ENCODE data around the gene KIAA1210. TPM values are rescaled to one million over a fixed set of nuclear protein-coding genes. Genes with fewer than 3 reads are reported as not detected.

Gene KIAA1210
- total RNA-seq, result not detected in 2 replicates

DNA sequence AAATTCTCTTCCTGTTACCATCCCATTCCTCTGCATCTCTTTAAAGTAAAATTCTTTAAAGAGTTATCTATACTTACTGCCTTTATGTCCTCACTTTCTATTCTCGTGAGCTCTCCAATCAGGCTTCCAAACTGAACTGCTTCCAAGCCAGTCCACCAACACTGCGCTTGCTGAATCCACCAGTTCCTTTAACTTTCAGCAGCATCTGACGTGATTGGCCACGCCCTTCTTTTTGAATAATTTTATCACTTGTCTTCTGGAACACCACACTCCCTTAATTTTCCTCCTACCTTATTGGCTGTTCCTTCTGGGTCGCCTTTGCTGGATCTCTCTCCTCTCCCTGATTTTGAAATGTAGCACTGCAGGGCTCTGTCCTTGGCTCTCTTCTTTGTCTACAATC is at the start of gene KIAA1210:
Gene KIAA1210 (minus strand): TSS at position 163 of the 400 bp plus-strand sequence. CDS start 4,170 bp downstream, outside the sequence.

DNA sequence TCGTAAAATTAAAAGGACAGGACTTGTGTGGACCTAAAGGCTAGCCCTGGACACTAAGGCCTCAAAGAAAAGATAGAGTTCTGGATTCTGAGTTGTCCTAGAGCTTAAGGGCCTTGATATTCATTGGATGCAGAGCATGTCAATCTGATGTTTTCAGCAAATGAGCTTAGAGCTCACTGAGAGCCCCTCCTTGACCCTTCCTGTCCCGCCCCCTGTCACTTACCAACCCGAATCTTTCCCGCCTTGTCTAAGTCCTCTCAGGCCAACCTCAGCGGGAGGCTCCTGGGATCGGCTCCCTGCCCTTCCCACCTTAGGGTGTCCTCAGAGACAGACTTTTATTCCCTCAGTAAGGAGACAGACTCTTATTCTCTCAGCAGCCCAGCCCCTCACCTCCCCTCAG is 54.9 kb downstream of the KIAA1210 start, which contains the start of gene CT47C1:
Gene CT47C1 (plus strand): TSS at position 250 of the 400 bp plus-strand sequence. CDS start 233 bp downstream, outside the sequence.

Other genes with a start within 250 kb of the KIAA1210 start
- 9.4 and 14.7 TPM in 2 replicates for gene LONRF3, start 153.2 kb downstream of the KIAA1210 start, total RNA-seq
- not detected in 2 replicates for gene CT47C1, start 54.8 kb downstream of the KIAA1210 start, total RNA-seq
- gene PGRMC1, start 108.5 kb upstream of the KIAA1210 start, total RNA-seq, result 104 and 153 TPM in 2 replicates